Neural progenitor cell (in vitro differentiated cells): ENCODE results near the gene ZMYND8. TPM values are rescaled to one million over a fixed set of nuclear protein-coding genes. Genes with fewer than 3 reads are reported as not detected.

Source experiments
- DNase-seq: peaks from one replicate; pipeline ENCODE4 v3.0.0-alpha.2; 2016; ENCODE audit warnings: low spot score
- H2AFZ ChIP-seq: fragments of 200-600 bp; sonication (generic); replicated peaks from 2 replicates; pipeline ENCODE4 v1.6.1; 2016; ENCODE audit warnings: antibody characterized with exemption
- H3F3A ChIP-seq: fragments of 200-600 bp; sonication (generic); 2 replicates; pipeline ENCODE4 v1.6.1; 2016; ENCODE audit warnings: antibody characterized with exemption, low read depth
- H3K27ac ChIP-seq: fragments of 200-600 bp; sonication (generic); 2 replicates; pipeline ENCODE4 v1.5.1; 2016; ENCODE audit warnings: mild to moderate bottlenecking
- H3K27me3 ChIP-seq: fragments of 200-600 bp; sonication (generic); 2 replicates; pipeline ENCODE4 v1.6.1; 2016; ENCODE audit warnings: mild to moderate bottlenecking, moderate library complexity
- H3K36me3 ChIP-seq: fragments of 200-600 bp; sonication (generic); 2 replicates; pipeline ENCODE4 v1.5.1; 2016
- H3K4me1 ChIP-seq: fragments of 200-600 bp; sonication (generic); 2 replicates; pipeline ENCODE4 v1.6.1; 2016; ENCODE audit warnings: mixed run types
- H3K4me2 ChIP-seq: fragments of 200-600 bp; sonication (generic); 2 replicates; pipeline ENCODE4 v1.6.1; 2016
- H3K4me3 ChIP-seq: fragments of 200-600 bp; sonication (generic); 2 replicates; pipeline ENCODE4 v1.5.1; 2016
- H3K79me2 ChIP-seq: fragments of 200-600 bp; sonication (generic); 2 replicates; pipeline ENCODE4 v1.6.1; 2016; ENCODE audit warnings: low read depth
- H3K9ac ChIP-seq: fragments of 200-600 bp; sonication (generic); 2 replicates; pipeline ENCODE4 v1.6.1; 2016
- H3K9me3 ChIP-seq: fragments of 200-600 bp; sonication (generic); 2 replicates; pipeline ENCODE4 v1.5.1; 2016; ENCODE audit warnings: low read depth
- H4K20me1 ChIP-seq: fragments of 200-600 bp; sonication (generic); 2 replicates; pipeline ENCODE4 v1.6.1; 2016; ENCODE audit warnings: low read depth
- H3K27ac Mint-ChIP-seq: 3 replicates; pipeline ENCODE4 v1.8.0; 2021; ENCODE audit warnings: mixed read lengths
- H3K27me3 Mint-ChIP-seq: 2 replicates; pipeline ENCODE4 v1.8.0; 2022; ENCODE audit warnings: low read depth, mild to moderate bottlenecking, inconsistent platforms, moderate library complexity, mixed read lengths; ENCODE audit not compliant: insufficient read depth
- H3K36me3 Mint-ChIP-seq: 3 replicates; pipeline ENCODE4 v1.8.0; 2021; ENCODE audit warnings: mixed read lengths
- H3K4me1 Mint-ChIP-seq: 3 replicates; pipeline ENCODE4 v1.8.0; 2021; ENCODE audit warnings: mixed read lengths
- H3K4me3 Mint-ChIP-seq: 3 replicates; pipeline ENCODE4 v1.8.0; 2021; ENCODE audit warnings: mild to moderate bottlenecking, moderate library complexity, mixed read lengths
- H3K9me3 Mint-ChIP-seq: 3 replicates; pipeline ENCODE4 v1.8.0; 2020; ENCODE audit warnings: mixed read lengths
- CTCF ChIP-seq: fragments of 200-600 bp; sonication (generic); IDR thresholded peaks from 2 replicates; pipeline ENCODE4 v1.5.1; 2017; ENCODE audit warnings: antibody characterized with exemption, mild to moderate bottlenecking
- EZH2 ChIP-seq: fragments of 200-600 bp; sonication (generic); IDR thresholded peaks from 2 replicates; pipeline ENCODE4 v1.6.1; 2017; ENCODE audit warnings: antibody characterized with exemption, mild to moderate bottlenecking, moderate library complexity
- EZH2phosphoT487 ChIP-seq: fragments of 200-600 bp; sonication (generic); IDR thresholded peaks from 2 replicates; pipeline ENCODE4 v1.6.1; 2017; ENCODE audit warnings: antibody characterized with exemption
- total RNA-seq: library from RNA; depleted of rRNA; stranded (reverse); fragments of >200 nt; gene quantifications from 2 replicates; pipeline ENCODE4 v1.2.3, GENCODE V29; 2015; ENCODE audit warnings: low replicate concordance

Gene ZMYND8
- total RNA-seq, 1 donor from 2014 or later: 59.4 TPM

DNA sequence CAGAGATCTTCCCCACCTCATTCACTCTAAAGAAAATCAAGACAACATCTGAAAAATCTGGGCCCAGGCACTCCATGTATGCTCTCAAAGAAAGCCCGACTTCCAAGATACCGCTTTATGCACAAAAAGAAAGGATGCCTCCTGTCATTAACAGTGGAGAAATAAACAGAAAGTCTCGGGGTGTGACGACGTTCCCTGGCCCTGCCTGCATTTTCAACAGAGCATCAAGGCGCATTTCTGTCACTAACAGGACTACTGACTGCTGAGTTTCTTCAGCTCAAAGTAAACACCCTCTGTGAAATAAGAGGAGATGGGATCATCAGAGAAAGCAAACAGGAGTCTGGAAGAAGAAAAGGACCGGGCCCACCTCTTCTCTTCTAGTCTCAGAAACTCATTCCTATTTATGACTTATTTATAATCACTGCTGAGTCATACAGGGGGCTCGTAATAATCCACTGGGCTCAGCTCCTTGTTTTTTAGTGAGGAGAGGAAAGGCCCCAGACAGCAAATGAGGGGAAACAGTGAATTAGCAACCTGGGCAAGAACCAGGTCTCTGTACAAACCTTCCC, 99.7 kb downstream of the ZMYND8 start:
- TF ChIP-seq EZH2phosphoT487 (no peak), EZH2 (no peak), CTCF (no peak)
- H3K4me3 ChIP-seq: no peak overlapping the region
- peaks cover 2% of the 10 kb centered on the region for H3K27me3 Mint-ChIP-seq
- peaks cover 79% of the 10 kb centered on the region for H3K79me2 ChIP-seq
- H3K4me1 ChIP-seq: no peaks in the 10 kb centered on the region
- H3K27me3 ChIP-seq: no peaks in the 10 kb centered on the region
- H2AFZ ChIP-seq: no peak overlapping the region
- H3K9me3 ChIP-seq: no peaks in the 10 kb centered on the region
- peaks cover 27% of the 10 kb centered on the region for H4K20me1 ChIP-seq
- H3K27ac ChIP-seq: no peak overlapping the region
- H3K9ac ChIP-seq: no peak overlapping the region
- DNase-seq: no peak
- H3K36me3 ChIP-seq: peaks cover 11% of the 10 kb centered on the region
- peak overlapping the region; percentile 26 for H3K27ac Mint-ChIP-seq
- H3K36me3 Mint-ChIP-seq: peaks cover 47% of the 10 kb centered on the region
- no peaks in the 10 kb centered on the region for H3K9me3 Mint-ChIP-seq
- H3K4me3 Mint-ChIP-seq: no peak overlapping the region
- peaks cover 11% of the 10 kb centered on the region for H3K4me1 Mint-ChIP-seq
- no peak overlapping the region for H3K4me2 ChIP-seq
- peaks cover 14% of the 10 kb centered on the region for H3F3A ChIP-seq

DNA sequence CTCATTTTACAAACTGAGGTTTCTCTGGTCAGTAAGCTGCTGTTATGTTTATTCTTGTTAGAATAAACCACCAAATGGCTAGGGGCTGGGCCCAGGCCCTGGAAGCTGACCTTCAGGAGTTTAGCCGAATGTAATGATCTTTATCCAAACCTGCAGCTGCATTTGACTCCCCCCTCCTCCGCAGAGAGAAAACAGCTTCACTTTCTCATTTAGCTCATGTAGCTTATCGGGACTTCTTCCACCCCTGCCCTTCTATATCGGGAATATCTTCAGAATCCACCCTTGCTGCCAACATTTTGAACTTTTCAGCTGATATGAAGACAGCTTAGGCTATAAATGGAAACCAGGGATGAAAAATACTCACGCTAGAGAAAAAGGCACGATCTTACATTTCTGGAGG, 102.6 kb downstream of the ZMYND8 start:
- peaks cover 60% of the 10 kb centered on the region for H3K79me2 ChIP-seq
- H3K4me2 ChIP-seq: no peak overlapping the region
- no peak overlapping the region for H3K9ac ChIP-seq
- no peak overlapping the region for H2AFZ ChIP-seq
- no peaks in the 10 kb centered on the region for H3K4me1 ChIP-seq
- no peak overlapping the region for H3K27ac Mint-ChIP-seq
- peaks cover 4% of the 10 kb centered on the region for H3K36me3 ChIP-seq
- no peak overlapping the region for H3K4me3 ChIP-seq
- H4K20me1 ChIP-seq: peaks cover 20% of the 10 kb centered on the region
- no peaks in the 10 kb centered on the region for H3K9me3 Mint-ChIP-seq
- H3F3A ChIP-seq: peaks cover 11% of the 10 kb centered on the region
- H3K27me3 Mint-ChIP-seq: peaks cover 2% of the 10 kb centered on the region
- DNase-seq: no peak
- no peak overlapping the region for H3K27ac ChIP-seq
- peaks cover 38% of the 10 kb centered on the region for H3K36me3 Mint-ChIP-seq
- no peaks in the 10 kb centered on the region for H3K9me3 ChIP-seq
- peaks cover 4% of the 10 kb centered on the region for H3K4me1 Mint-ChIP-seq
- H3K27me3 ChIP-seq: no peaks in the 10 kb centered on the region
- H3K4me3 Mint-ChIP-seq: no peak overlapping the region
- no peak for TF ChIP-seq CTCF
- TF ChIP-seq EZH2: no peak
- TF ChIP-seq EZH2phosphoT487: no peak

DNA sequence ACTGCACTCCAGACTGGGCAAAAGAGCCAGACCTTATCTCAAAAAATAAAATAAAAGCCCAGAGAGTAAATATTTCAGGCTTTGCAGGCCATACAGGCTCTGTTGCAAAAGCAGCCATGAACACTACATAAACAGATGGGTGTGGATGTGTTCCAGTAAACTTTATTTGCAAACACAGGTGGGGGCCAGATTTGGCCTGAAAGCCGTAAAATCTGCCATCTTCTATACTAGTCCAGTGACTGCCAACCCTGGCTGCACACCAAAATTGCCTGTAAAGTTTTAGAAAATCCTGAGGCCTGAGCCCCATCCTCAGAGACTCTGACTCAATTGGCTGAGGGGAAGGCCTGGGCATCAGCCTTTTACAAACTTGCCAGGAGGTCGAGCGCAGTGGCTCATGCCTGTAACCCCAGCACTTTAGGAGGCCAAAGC, 103.6 kb downstream of the ZMYND8 start:
- Histone ChIP-seq H3K79me2 (peaks cover 58% of the 10 kb centered on the region), H3K27ac (no peak overlapping the region)

More for the DNA sequence above, 103.6 kb downstream of the ZMYND8 start:
- no peaks in the 10 kb centered on the region for H3K9me3 ChIP-seq
- peaks cover 8% of the 10 kb centered on the region for H3K36me3 ChIP-seq
- no peak overlapping the region for H3K9ac ChIP-seq
- no peaks in the 10 kb centered on the region for H3K27me3 ChIP-seq
- H3F3A ChIP-seq: peaks cover 10% of the 10 kb centered on the region
- peaks cover 17% of the 10 kb centered on the region for H4K20me1 ChIP-seq
- Mint-ChIP-seq H3K27me3 (peaks cover 2% of the 10 kb centered on the region), H3K4me3 (no peak overlapping the region), H3K9me3 (no peaks in the 10 kb centered on the region), H3K36me3 (peaks cover 37% of the 10 kb centered on the region), H3K4me1 (no peaks in the 10 kb centered on the region), H3K27ac (no peak overlapping the region)
- TF ChIP-seq CTCF (no peak), EZH2phosphoT487 (no peak), EZH2 (no peak)
- H3K4me2 ChIP-seq: no peak overlapping the region
- H3K4me3 ChIP-seq: no peak overlapping the region
- no peaks in the 10 kb centered on the region for H3K4me1 ChIP-seq
- no peak overlapping the region for H2AFZ ChIP-seq
- no peak for DNase-seq
